Stimulated activated CD8-positive, alpha-beta memory T cell treated with anti-CD3 and anti-CD28 coated beads, Interleukin-2, amount 100 ng/mL, for 1 hour (primary cell): ENCODE measurements around the gene CEP72.
"Not testable (repeated sequence)": the region's sequence is repeated elsewhere in the genome, so short reads cannot be mapped to it uniquely, and the experiment has no call there.

Experiments
- DNase-seq, 2 donors: peaks; one replicate each; pipeline ENCODE4 v3.0.0-alpha.2; 2020; ENCODE audit warnings: low read depth in 2 of 2

Gene CEP72

DNA sequence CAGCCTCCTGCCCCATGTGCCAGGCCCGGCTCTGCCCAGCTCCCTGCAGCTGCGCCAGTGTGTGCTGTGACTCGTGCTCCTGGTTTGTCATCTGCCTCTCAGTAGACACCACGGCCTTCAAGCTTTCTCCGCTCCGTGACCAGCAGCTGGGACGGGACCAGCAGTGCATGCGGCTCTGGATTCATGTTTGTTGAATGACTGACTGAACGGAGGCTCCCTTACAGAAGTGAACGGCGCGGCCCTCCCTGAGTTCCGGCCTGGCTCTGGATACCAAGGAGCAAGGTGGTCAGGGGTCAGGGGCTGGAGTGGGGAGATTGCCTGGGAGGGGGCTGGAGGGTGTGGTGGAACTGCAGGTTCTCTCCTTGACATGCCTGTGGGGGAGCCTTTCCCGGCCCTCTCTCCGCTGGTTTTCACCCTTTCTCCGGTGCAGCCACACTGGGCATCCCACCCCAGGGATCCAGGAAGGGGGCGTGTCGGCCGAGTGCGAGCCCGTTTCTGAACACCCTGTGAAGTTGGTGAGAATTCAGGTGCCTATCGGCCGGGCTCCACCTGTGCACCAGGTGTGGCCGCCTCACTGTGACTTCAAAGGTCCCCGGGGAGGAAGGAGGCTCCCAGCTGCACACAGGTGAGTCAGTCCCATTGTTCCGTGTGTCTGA is 11.1 kb upstream of the CEP72 start:
- DNase-seq: no peak

DNA sequence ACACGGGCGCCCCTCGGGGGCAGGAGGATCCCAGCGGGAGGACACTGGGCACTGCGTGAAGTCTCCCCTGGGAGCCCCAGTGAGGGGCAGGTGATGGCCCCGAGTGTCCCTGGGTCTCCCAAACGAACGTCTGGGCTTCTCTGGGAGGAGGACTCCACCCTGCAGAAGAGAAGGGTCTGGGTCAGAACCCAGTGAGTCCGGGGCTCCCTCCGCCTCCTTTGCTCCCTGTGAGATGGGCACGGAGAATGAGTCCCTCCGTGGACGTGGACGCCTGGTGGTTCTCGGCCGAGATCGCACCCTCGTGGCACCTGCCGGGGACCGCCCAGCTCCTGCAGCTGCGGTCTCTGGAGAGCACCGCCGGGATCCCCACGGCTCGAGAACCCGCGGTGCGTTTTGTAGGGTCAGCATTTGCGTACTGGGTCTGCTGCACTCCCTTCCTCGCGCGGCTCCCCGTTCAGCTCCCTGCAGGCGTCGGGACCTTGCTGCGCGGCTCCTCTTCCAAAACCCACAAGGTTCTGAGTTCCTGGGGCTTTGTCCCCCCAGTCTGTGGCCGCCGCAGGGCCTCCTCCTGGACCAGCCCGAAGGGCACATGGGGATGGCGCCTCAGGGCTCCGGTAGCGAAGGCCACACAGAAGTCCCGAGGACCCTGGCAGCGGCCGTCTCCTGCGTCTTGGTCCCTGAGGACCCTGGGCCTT is 10.2 kb upstream of the CEP72 start:
- DNase-seq: no peak

DNA sequence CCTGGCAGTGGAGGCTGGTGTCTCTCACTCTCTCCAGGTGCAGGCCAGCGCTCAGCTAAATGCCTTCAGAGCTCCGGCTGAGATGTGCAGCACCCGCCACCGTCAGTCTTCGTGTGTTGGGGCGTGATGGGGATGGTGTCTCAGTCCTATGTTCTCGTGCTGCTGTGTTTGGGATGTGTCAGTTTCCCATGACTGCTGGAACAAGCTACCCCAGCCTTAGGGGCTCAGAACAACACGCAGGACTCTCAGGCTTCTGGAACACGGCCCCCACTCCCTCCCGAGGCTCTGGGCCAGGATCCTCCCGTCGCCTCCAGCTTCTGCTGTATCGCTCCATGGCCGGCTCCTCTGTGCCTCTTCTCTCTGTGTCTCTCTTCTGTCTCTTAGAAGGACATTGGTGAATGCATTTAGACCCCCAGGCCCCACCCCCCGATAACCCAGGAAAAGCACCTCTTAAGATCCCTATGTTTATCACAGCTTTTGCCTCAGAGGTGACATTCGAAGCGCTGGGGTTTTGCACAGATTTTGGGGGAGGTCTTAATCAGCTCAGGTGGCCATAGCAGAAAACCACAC is 9.6 kb upstream of the CEP72 start:
- DNase-seq: no peak

DNA sequence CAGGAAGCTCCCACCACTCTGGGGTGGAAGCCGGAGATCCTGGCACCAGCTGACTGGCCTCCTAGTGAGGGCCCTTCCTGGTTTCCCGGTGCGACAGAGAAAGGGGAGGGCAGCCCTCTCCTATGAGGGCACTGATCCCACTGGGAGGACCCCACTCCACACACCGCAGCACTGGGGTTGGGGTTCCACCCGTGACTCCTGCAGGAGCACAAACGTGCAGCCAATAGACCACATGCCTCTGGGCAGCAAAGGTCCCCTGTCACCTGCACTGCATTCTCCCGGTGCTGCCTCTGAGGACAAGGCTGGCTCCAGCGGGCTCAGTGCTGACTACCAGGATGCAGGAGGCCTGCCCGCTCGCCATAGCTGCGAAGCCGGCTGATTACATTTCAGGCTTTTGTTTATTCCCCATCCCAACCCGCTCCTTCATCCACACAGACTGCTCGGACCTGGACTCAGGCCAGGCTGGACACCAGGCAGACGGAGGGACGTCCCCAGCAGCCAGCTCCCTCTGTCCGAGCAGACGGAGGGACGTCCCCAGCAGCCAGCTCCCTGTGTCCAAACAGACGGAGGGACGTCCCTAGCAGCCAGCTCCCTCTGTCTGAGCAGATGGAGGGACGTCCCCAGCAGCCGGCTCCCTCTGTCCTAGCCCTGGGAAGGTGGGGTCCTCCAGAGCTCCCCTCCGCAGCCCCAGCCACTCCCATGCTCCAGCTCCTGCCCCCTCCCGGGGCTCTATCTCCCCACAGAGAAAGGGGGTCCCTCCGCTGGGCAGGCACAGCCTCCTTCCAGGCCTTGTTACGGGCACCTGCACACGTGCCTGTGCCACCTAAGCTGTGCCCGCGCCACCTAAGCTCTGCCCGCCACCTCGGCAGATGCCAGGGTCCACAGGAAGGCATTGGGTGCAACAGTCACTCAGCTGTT is 8.8 kb upstream of the CEP72 start:
- DNase-seq: no peak

DNA sequence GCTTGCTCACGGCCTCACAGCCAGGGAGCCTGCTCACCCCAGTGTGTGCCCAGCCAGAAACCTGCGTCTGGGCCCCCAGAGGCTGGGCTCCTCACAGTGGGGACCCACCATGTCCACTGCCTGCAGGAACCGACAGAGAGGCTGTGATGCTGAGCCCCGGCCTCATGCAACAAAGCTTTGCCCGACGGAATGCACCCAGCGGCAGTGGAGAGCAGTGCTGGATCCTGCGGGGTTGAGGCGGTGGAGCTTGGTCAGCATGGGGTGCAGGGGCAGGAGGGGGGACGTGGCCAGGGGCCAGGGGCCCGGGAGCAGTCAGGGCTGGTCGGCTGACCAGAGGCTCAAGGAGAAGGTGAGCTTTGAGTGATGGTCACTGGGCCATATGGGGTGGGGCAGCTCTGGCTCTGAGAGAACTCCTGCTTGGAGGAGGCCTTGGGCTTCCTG is 7.7 kb upstream of the CEP72 start:
- DNase-seq: no peak

DNA sequence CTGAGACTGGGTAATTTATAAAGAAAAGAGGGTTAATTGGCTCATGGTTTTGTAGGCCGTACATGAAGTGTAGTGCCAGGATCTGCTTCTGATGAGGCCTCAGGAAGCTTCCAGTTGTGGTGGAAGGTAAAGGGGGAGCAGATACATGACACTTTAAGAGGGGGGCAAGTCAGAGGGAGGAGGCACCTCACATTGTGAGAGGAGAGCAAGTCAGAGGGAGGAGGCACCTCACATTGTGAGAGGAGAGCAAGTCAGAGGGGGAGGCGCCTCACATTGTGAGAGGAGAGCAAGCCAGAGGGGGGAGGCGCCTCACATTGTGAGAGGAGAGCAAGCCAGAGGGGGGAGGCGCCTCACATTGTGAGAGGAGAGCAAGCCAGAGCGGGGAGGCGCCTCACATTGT is 7.0 kb upstream of the CEP72 start:
- DNase-seq: not testable (repeated sequence)

DNA sequence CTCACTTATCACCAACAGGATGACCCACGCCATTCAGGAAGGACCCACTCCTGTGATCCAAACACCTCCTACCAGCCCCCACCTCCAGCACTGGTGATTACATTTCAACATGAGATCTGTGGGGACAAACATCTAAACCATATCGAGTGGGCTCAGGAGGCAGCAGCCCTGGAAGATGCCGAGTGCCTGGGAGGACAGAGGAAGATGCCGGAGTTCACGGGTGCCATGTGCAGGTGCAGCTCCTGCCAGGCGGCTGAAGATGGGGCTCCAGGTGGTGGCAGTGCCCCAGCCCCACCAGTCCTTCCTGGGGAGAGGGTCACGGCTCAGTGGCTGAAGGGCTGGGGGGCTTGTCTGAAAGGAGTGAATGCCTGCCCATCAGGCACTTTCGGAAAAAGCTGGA is 6.1 kb upstream of the CEP72 start:
- no peak for DNase-seq

DNA sequence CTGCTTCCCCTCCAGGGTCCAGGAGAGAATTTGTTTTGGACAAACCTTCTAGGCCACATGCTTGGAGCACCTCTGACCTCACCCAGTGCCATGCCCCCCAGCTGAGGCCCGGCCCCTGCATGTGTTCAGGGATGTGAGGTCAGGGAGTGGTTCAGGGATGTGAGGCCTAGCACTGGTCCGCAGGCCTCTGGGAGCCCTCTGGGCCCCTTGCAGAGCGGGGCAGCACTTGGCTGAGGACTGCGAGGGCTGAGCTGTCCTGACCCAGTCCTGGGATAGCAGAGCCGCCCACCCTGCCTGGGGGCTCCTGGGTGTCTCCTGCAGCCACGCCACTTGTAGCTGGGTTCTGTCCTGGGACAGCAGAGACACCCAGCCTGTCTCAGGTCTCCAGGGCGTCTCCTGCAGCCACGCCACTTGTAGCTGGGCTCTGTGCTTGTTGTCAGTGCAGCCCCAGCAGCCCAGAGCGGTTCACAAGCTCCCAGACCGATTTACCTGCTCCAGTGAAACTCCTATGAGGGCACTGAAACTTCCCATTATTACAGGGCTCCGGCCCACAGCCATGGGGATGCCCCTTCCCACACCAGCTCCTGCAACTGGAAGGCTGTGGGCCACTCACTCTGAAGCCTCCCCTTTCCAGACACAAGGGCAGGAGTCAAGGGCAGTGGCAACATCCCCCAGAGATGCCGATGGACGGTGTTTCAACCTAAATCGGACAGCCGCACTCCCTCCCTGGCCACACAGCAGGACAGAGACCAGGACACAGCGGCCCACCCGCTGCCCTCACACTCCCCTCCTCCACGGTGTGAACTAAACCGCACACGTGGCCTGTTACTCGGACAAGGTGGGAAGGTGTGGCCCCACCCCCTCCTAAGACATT is 5.4 kb upstream of the CEP72 start:
- no peak for DNase-seq

DNA sequence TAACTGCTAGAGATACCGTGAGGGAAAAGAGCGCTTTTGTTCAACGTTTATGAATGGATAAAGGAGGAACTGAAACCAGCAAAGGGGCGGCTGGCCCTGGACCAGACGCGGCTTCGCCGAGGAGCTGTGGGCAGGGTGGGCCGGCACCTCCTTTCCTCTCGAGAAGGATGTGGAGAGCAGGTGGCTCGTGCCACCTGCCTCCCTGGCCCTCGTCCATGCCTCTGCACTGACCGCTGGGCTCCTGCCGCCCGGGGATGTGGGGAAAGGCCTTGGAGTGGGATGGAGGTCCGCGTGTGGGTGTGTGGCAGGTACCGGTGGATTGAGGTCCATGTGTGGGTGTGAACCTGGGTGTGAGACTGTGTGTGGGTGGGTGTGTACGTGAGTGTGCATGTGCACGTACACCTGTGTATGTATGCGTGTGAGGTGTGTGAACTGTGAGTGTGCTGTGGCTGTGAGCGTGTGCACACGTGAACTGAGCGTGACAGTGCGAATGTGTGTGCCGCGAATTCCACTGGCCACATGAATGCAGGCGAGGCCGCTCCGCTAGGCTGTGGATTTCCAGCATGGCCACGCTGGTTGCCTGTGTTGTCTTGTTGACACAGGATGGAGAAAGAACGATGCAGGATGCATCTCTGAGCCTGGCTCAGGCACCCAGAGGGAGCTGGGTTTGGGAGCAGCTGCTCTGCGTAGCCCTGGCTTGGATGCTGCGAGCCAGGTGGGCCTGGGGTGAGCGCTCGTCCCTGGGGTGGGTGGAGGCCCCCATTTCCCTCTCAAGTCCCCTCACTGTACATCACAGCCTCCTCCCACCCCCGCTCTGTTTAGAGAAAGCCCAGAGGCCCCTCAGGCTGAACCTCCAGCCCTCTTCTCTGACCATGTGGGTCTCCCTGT is 4.4 kb upstream of the CEP72 start:
- no peak for DNase-seq

DNA sequence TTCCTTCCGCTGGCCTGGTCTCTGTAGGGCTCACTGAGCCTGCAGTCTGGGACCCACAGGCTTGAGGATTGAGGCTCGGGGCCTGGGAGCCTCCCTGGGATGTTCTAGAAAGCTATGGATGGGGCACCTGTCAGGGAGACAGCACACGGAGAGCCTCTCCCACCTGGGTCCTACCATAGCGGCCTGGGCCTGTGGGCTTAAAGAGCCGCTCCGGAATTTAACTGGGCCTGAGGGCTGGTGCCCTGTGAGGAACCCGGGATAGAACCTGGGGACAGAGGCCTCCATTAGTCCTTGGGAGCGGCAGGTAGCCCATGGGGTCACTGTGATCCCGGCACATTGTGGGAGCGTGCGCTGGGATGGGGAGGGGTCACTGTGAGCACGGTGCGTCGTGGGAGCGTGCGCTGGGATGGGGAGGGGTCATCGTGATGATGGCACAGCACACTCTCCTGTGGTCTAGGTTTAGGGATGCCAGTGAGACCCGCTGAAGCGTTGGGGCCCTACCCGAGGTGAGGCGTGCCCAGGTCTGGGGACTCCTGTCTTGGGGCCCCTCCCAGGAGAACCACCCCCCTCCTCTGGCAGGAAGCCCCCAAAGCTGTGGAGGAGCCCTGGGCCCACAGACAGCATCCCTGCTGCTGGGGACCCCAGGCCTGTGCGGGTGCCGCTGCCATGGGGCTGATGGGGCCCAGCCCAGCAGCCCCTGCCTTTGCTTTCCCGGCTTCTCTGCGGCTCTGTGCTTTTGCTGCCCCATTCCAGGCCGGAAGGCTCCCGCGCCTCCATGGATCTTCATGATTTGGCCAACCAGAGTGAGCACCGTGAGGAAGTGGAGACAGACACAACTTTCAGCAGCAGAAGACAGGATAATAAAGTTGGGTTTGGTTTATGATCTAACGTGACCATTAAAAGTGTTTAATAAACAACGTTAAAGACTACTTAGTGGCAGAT is 3.4 kb upstream of the CEP72 start:
- no peak for DNase-seq

DNA sequence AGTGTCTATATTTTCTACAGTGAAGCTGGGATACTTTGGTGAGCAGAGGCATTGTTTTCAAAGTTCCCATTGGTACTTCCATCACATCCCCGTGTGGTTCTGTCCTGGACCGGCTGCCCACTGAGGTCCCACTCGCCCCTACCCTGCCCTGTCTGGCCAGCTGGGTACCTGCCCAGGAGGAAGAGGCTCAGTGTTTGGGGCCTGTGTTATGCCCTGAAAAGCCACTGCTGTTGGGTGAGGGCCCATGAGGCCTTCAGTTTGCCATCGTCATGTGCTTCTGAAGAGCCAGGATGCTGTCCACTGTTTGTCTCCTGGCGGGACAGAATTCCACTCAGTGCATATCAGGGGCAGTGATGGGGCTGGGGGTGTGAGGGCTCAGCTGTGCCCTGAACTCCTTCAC is 2.6 kb upstream of the CEP72 start:
- DNase-seq: no peak

DNA sequence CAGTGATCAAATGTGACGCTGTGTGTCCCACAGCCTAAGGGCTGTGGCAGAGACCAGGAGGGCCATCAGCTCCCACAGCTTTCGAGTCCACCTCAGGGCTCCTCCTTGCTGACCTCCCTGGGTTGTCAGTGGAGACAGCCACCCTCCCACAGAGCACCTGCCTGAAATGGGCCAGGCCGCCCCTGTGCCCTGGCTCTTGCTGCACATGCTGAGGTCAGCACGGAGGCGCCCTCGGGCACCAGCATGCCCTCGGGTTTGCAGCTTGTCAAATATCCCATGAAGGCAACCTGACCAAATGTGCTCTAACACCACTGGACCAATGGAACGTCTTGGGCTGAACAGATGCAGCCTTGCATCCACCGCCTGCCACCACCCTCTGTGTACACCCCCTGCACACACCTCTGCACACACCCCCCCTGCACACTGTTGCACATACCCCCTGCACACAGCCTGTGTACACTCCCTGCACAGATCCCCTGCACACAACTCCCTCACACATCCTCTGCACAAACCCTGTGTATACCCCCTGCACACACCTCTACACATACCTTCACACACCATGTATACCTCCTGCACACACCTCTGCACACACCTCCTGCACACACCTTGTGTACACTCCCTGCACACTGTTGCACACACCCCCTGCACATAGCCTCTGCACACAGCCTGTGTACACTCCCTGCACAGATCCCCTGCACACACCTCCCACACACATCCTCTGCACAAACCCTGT is 2.0 kb upstream of the CEP72 start:
- no peak for DNase-seq

DNA sequence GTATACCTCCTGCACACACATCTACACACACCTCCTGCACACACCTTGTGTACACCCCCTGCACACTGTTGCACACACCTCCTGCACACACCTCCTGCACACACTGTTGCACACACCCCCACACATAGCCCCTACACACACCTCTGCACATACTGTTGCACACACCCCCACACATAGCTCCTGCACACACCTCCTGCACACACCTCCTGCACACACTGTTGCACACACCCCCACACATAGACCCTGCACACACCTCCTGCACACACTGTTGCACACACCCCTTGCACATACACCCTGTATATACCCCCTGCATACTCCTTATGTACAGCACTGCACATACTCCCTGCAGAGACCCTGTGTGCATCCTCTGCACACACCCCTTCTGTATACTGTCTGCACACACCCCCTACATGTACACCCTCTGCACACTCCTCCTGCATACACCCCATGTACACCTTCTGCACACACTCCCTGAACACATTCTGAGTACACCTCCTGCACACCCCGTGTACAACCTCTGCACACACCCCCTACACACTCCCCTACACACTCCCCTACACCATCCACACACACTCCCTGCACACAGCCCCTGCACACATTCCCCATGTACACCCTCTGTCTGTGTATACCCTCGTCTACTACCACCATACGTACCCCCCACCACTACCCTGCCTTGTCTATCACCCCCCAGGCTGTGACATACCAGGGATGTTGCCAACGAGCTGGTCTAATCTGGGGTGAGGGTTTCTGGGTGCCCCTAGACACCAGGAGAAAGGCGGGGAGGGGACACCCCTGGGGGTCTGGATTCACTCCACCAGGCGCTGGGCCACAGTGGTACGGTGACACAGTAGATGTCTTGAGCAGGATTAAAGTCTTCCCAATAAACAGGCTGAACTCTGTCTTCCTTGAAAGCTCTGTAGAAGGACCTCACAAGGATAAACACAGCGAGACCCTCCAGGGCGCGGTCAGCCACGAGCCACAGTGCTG is 1.1 kb upstream of the CEP72 start:
- DNase-seq: no peak

DNA sequence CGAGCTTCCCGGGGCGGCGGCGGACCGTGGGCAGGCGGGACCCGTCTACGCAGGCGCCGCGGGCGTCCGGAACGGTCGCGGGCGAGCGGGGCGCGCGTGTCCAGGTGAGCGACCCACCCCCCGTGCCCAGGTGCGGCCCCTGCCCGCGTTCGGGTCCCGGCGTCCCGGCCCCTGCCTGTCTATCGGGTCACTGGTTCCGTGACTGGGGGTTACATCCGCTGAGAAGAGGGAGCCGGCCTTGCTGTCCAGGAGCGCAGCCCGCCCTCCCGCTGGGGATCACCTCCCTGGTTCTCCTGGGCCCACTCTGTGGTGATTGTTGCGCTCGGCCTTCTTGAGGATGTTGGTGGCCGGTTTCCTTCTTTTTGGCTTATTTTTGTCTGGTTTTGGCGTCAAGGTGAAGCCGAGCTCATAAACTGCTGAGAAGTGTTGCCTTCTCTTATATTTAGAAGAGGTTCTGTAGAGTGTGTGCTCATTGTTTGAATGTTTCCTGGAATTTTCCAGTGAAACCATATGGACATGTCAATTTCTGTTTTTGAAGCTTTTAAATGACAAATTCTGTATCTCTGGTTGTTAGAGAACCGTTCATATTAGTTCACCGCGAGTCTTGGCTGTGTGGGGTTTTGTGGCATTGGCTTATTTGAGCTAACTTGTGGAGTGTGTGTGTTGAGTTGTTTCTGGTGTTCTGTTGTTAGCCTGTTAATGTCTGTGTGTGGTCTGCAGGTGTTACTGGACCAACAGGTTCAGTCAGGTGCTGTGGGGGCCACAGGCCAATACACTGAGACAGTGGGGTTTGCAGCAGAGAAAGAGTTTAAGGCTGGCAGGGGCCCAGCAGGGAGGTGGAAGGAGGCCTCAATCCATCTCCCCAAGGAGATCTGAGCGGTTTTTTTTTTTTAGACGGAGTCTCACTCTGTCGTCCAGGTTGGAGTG is 621 bp downstream of the CEP72 start:
- DNase-seq: no peak

DNA sequence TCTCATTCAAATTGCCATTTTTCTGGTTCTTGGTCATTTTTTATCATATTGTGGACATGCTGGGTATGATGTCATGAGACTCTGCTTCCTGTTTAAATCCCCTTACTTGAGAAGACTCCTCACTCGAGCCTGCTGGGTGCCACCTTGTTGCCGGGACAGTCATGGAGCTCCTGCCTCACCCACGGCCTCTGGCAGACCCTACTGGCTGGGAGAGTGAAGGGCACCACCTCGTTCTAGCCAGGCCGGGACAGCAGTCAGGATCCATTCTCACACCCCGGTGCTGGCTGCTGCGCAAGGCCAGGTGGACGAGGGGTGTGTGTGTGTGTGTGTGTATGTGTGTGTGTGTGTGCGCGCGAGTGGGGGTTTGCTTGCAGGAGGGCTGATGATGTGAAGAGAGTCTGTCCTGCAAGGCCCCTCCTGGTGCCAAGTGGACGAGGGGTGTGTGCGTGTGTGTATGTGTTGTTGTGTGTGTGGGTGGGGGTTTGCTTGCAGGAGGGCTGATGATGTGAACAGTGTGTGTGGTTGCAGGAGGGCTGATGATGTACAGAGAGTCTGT is 4.4 kb downstream of the CEP72 start:
- DNase-seq: no peak

DNA sequence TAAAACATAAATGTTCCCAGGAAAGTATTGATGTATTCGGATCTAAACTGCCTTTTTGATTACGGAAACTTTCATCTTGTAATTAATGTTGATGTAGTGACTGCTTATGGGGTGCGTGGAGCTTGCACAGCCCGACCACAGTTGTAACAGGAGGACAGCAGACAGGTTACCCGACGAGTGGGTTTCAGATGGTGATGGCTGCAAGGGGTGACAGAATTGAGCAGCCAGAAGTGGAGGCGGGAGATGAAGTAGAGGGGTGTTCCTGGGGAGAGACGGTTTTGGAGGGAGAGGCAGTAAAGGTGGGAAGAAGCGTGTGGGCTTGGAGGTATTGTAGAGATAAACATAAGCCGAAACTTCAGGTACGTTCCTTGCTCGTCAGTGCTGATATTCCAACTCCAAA is 5.8 kb downstream of the CEP72 start:
- DNase-seq: no peak
